Measurements from ENCODE around the gene GGCT. TPM values are rescaled to one million over a fixed set of nuclear protein-coding genes. Genes with fewer than 3 reads are reported as not detected.
"Not testable (repeated sequence)": the region's sequence is repeated elsewhere in the genome, so short reads cannot be mapped to it uniquely, and the experiment has no call there.

Gene GGCT
- total RNA-seq (2014; rRNA removed; shearing (Covaris generic)): 124 and 126 TPM in 2 replicates

- peaks cover 11% of the 10 kb centered on the region for H3K36me3 ChIP-seq
- peaks cover 3% of the 10 kb centered on the region; the same call in 1 of the 2 replicates for H3K9me3 ChIP-seq (replicated peaks)
- peaks cover 4% of the 10 kb centered on the region for H3K4me1 ChIP-seq
- peak within 1 kb of the TSS; percentile 87 for H3K4me3 ChIP-seq
- H3K27me3 ChIP-seq: no peaks in the 10 kb centered on the region
- DNase-seq: peak; percentile 99 to 100
- peak within 1 kb of the TSS; percentile 68 for H3K27ac ChIP-seq
Observed at GRCh38 chr7:30504301-30505173, at the start of gene GGCT. Gene GGCT, minus strand, starts transcription at chr7:30504829. Its CDS starts 120 bp downstream, at chr7:30504709.

GRCh38 chr7:30553546-30553945 is 48.9 kb upstream of the GGCT start:
- H3K27me3 ChIP-seq: no peaks in the 10 kb centered on the region
- no peak for DNase-seq
- no peaks in the 10 kb centered on the region for H3K9me3 ChIP-seq (replicated peaks)
- H3K4me3 ChIP-seq: no peak overlapping the region
- H3K4me1 ChIP-seq: peaks cover 12% of the 10 kb centered on the region; the same call in 1 of the 2 replicates
- no peak overlapping the region for H3K27ac ChIP-seq
- H3K36me3 ChIP-seq: no peaks in the 10 kb centered on the region; the same call in 1 of the 2 replicates

- DNase-seq: no peak
- peaks cover 12% of the 10 kb centered on the region; the same call in 1 of the 2 replicates for H3K4me1 ChIP-seq
- H3K4me3 ChIP-seq: no peak overlapping the region
- no peaks in the 10 kb centered on the region for H3K27me3 ChIP-seq
- H3K9me3 ChIP-seq (replicated peaks): no peaks in the 10 kb centered on the region
- no peak overlapping the region for H3K27ac ChIP-seq
- no peaks in the 10 kb centered on the region; the same call in 1 of the 2 replicates for H3K36me3 ChIP-seq
Observed at GRCh38 chr7:30553141-30553540, 48.5 kb upstream of the GGCT start.

- Histone ChIP-seq H3K4me3 (no peak overlapping the region), H3K27ac (no peak overlapping the region), H3K27me3 (no peaks in the 10 kb centered on the region), H3K36me3 (no peaks in the 10 kb centered on the region; the same call in 1 of the 2 replicates), H3K4me1 (peaks cover 12% of the 10 kb centered on the region; the same call in 1 of the 2 replicates), H3K9me3 (replicated peaks) (no peaks in the 10 kb centered on the region)
- no peak for DNase-seq
Observed at GRCh38 chr7:30552330-30552729, 47.7 kb upstream of the GGCT start.

GRCh38 chr7:30549931-30550493 is 45.4 kb upstream of the GGCT start:
- H3K4me3 ChIP-seq: no peak overlapping the region
- H3K27me3 ChIP-seq: no peaks in the 10 kb centered on the region
- peaks cover 12% of the 10 kb centered on the region; the same call in 1 of the 2 replicates for H3K4me1 ChIP-seq
- no peaks in the 10 kb centered on the region for H3K36me3 ChIP-seq
- no peaks in the 10 kb centered on the region for H3K9me3 ChIP-seq (replicated peaks)
- no peak for DNase-seq
- no peak overlapping the region for H3K27ac ChIP-seq

GRCh38 chr7:30548845-30549244 is 44.2 kb upstream of the GGCT start:
- no peak overlapping the region for H3K27ac ChIP-seq
- H3K4me3 ChIP-seq: no peak overlapping the region
- no peaks in the 10 kb centered on the region for H3K27me3 ChIP-seq
- peak; percentile 71 to 90 for DNase-seq
- H3K4me1 ChIP-seq: peaks cover 12% of the 10 kb centered on the region; the same call in 1 of the 2 replicates
- H3K9me3 ChIP-seq (replicated peaks): no peaks in the 10 kb centered on the region
- no peaks in the 10 kb centered on the region for H3K36me3 ChIP-seq

GRCh38 chr7:30546596-30546995 is 42.0 kb upstream of the GGCT start:
- Histone ChIP-seq H3K27me3 (no peaks in the 10 kb centered on the region), H3K4me1 (peaks cover 12% of the 10 kb centered on the region; the same call in 1 of the 2 replicates), H3K4me3 (no peak overlapping the region), H3K36me3 (no peaks in the 10 kb centered on the region), H3K27ac (no peak overlapping the region), H3K9me3 (replicated peaks) (peaks cover 7% of the 10 kb centered on the region)
- DNase-seq: no peak

- Histone ChIP-seq H3K27ac (no peak overlapping the region), H3K9me3 (replicated peaks) (peaks cover 7% of the 10 kb centered on the region), H3K36me3 (no peaks in the 10 kb centered on the region), H3K27me3 (no peaks in the 10 kb centered on the region), H3K4me1 (peaks cover 5% of the 10 kb centered on the region; the same call in 1 of the 2 replicates), H3K4me3 (no peak overlapping the region)
- no peak for DNase-seq
Observed at GRCh38 chr7:30545791-30546555, 41.3 kb upstream of the GGCT start.

- DNase-seq: no peak
Observed at GRCh38 chr7:30543813-30544525, 39.3 kb upstream of the GGCT start.

GRCh38 chr7:30543115-30543514 is 38.5 kb upstream of the GGCT start:
- H3K27ac ChIP-seq; H3K27me3 ChIP-seq; H3K36me3 ChIP-seq; DNase-seq; H3K9me3 ChIP-seq (replicated peaks); H3K4me3 ChIP-seq; H3K4me1 ChIP-seq: not testable (repeated sequence)

More at GRCh38 chr7:30543813-30544525, 39.3 kb upstream of the GGCT start:
- Histone ChIP-seq H3K27ac (no peak overlapping the region), H3K36me3 (no peaks in the 10 kb centered on the region), H3K4me3 (no peak overlapping the region), H3K27me3 (no peaks in the 10 kb centered on the region), H3K9me3 (replicated peaks) (peaks cover 7% of the 10 kb centered on the region), H3K4me1 (no peaks in the 10 kb centered on the region)

GRCh38 chr7:30533886-30534285 is 29.3 kb upstream of the GGCT start:
- Histone ChIP-seq H3K4me1 (no peaks in the 10 kb centered on the region), H3K36me3 (no peaks in the 10 kb centered on the region), H3K9me3 (replicated peaks) (no peaks in the 10 kb centered on the region), H3K4me3 (no peak overlapping the region), H3K27me3 (no peaks in the 10 kb centered on the region), H3K27ac (no peak overlapping the region)
- no peak for DNase-seq

- Histone ChIP-seq H3K9me3 (replicated peaks) (no peaks in the 10 kb centered on the region), H3K36me3 (no peaks in the 10 kb centered on the region), H3K4me3 (no peak overlapping the region), H3K27ac (no peak overlapping the region), H3K27me3 (no peaks in the 10 kb centered on the region), H3K4me1 (no peaks in the 10 kb centered on the region)
- no peak for DNase-seq
Observed at GRCh38 chr7:30531286-30531685, 26.7 kb upstream of the GGCT start.

GRCh38 chr7:30530373-30530772 is 25.7 kb upstream of the GGCT start:
- Histone ChIP-seq H3K27ac (no peak overlapping the region), H3K9me3 (replicated peaks) (no peaks in the 10 kb centered on the region), H3K4me1 (no peaks in the 10 kb centered on the region), H3K4me3 (no peak overlapping the region), H3K27me3 (no peaks in the 10 kb centered on the region), H3K36me3 (no peaks in the 10 kb centered on the region)
- DNase-seq: no peak

GRCh38 chr7:30528779-30529178 is 24.1 kb upstream of the GGCT start:
- H3K4me3 ChIP-seq: no peak overlapping the region
- no peaks in the 10 kb centered on the region for H3K4me1 ChIP-seq
- no peaks in the 10 kb centered on the region for H3K9me3 ChIP-seq (replicated peaks)
- no peaks in the 10 kb centered on the region for H3K27me3 ChIP-seq
- no peak overlapping the region for H3K27ac ChIP-seq
- no peaks in the 10 kb centered on the region for H3K36me3 ChIP-seq
- DNase-seq: no peak
